ENCODE data around the gene HPN.

Gene HPN

GRCh38 chr19:35065574-35065973, 24.1 kb downstream of the HPN start:
- H3K27ac ChIP-seq (ENCODE audit: extremely low read depth, low read depth, low read length): no peak overlapping the region
- H3K9me3 ChIP-seq (ENCODE audit: control insufficient read depth, insufficient read depth, low read depth, low read length): peaks cover 3% of the 10 kb centered on the region; the same call in 1 of the 2 replicates
- no peaks in the 10 kb centered on the region for H3K36me3 ChIP-seq (ENCODE audit: control insufficient read depth in 2 of 2, insufficient read depth in 1 of 2, low read length in 2 of 2)
- TF ChIP-seq SP2 (tag by site-specific recombination; IDR thresholded peaks at IDR 0.05) (no peak), GLIS2 (tag by site-specific recombination; IDR thresholded peaks at IDR 0.05) (0 out of 2 replicates have a peak, but pooled peaks have one; percentile 28)
- ChIA-PET POLR2A (interaction anchor here (1.3 kb wide), 1 partner anchor 75 kb away, joined by 3 read pairs; no protein-coding TSS in a partner anchor), CTCF (interaction anchor here (0.6 to 5.1 kb wide), 15 partner anchors 9 to 430 kb away, joined by 3 to 108 read pairs (median 30); partner anchors contain the start of genes FXYD1, FXYD3, FXYD7 and LGI4)
- no peak overlapping the region for H3K4me3 ChIP-seq (ENCODE audit: low read depth, low read length)
- H3K4me1 ChIP-seq (ENCODE audit: control insufficient read depth, insufficient read depth, low read length): peaks cover 10% of the 10 kb centered on the region

GRCh38 chr19:35066121-35066520, 24.6 kb downstream of the HPN start:
- Histone ChIP-seq H3K4me3 (ENCODE audit: low read depth, low read length) (no peak overlapping the region), H3K9me3 (ENCODE audit: control insufficient read depth, insufficient read depth, low read depth, low read length) (peaks cover 4% of the 10 kb centered on the region), H3K27ac (ENCODE audit: extremely low read depth, low read depth, low read length) (no peak overlapping the region), H3K36me3 (ENCODE audit: control insufficient read depth in 2 of 2, insufficient read depth in 1 of 2, low read length in 2 of 2) (no peaks in the 10 kb centered on the region), H3K4me1 (ENCODE audit: control insufficient read depth, insufficient read depth, low read length) (peaks cover 10% of the 10 kb centered on the region)
- POLR2A ChIA-PET: interaction anchor here (0.5 to 1.0 kb wide), 3 partner anchors 75 to 375 kb away, joined by 3 to 4 read pairs (median 3); no protein-coding TSS in a partner anchor
- TF ChIP-seq ZNF664 (tag by site-specific recombination; IDR thresholded peaks at IDR 0.05) (no peak), ZNF324 (tag by site-specific recombination; IDR thresholded peaks at IDR 0.05) (no peak), ZNF677 (tag by site-specific recombination; IDR thresholded peaks at IDR 0.05) (no peak), ZNF274 (IDR thresholded peaks at IDR 0.05; ENCODE audit: low read length) (no peak), ZNF274 (tag by site-specific recombination; IDR thresholded peaks at IDR 0.05; ENCODE audit: borderline replicate concordance) (no peak), REST (tag by site-specific recombination; IDR thresholded peaks at IDR 0.05) (no peak), ZNF248 (tag by site-specific recombination; IDR thresholded peaks at IDR 0.05) (no peak), IKZF3 (tag by site-specific recombination; IDR thresholded peaks at IDR 0.05) (no peak), SP7 (tag by site-specific recombination; IDR thresholded peaks at IDR 0.05) (no peak), ZNF558 (tag by site-specific recombination; IDR thresholded peaks at IDR 0.05) (no peak), ZNF169 (tag by site-specific recombination; IDR thresholded peaks at IDR 0.05) (no peak), ZNF555 (tag by site-specific recombination; conservative IDR thresholded peaks at IDR 0.05) (no peak)
- CTCF ChIA-PET: interaction anchor here (0.6 to 5.1 kb wide), 44 partner anchors 10 to 752 kb away, joined by 3 to 108 read pairs (median 7); partner anchors contain the start of genes FXYD1, FXYD3, FXYD5 and FXYD7

GRCh38 chr19:35066691-35067563, 25.4 kb downstream of the HPN start:
- no peak overlapping the region for H3K27ac ChIP-seq (ENCODE audit: extremely low read depth, low read depth, low read length)
- H3K36me3 ChIP-seq (ENCODE audit: control insufficient read depth in 2 of 2, insufficient read depth in 1 of 2, low read length in 2 of 2): no peaks in the 10 kb centered on the region
- H3K4me3 ChIP-seq (ENCODE audit: low read depth, low read length): no peak overlapping the region
- ChIA-PET CTCF (interaction anchor here (0.5 to 5.1 kb wide), 81 partner anchors 11 to 1902 kb away, joined by 3 to 108 read pairs (median 4); partner anchors contain the start of genes FXYD1, FXYD3, FXYD5 and FXYD7), POLR2A (interaction anchor here (0.5 to 1.7 kb wide), 7 partner anchors 19 to 374 kb away, joined by 3 to 6 read pairs (median 4); no protein-coding TSS in a partner anchor)
- peaks cover 7% of the 10 kb centered on the region for H3K9me3 ChIP-seq (ENCODE audit: control insufficient read depth, insufficient read depth, low read depth, low read length)
- H3K4me1 ChIP-seq (ENCODE audit: control insufficient read depth, insufficient read depth, low read length): peaks cover 10% of the 10 kb centered on the region
- TF ChIP-seq WT1 (tag by site-specific recombination; IDR thresholded peaks at IDR 0.05) (0 out of 2 replicates have a peak, but pooled peaks have one; percentile 18), ZBTB8A (tag by site-specific recombination; IDR thresholded peaks at IDR 0.05) (peak; percentile 48), PATZ1 (tag by site-specific recombination; IDR thresholded peaks at IDR 0.05) (peak; percentile 81), PRDM10 (tag by site-specific recombination; IDR thresholded peaks at IDR 0.05) (no peak; the same call in 1 of the 2 replicates), ZNF677 (tag by site-specific recombination; IDR thresholded peaks at IDR 0.05) (peak; percentile 29; the same call in 1 of the 2 replicates), ZNF76 (tag by site-specific recombination; IDR thresholded peaks at IDR 0.05; ENCODE audit: borderline replicate concordance, low read depth) (no peak), ZNF596 (tag by site-specific recombination; IDR thresholded peaks at IDR 0.05) (no peak)
